Measurements from ENCODE around the gene MCM5. TPM values are rescaled to one million over a fixed set of nuclear protein-coding genes. Genes with fewer than 3 reads are reported as not detected.

Gene MCM5
- total and polyA plus RNA-seq, 2 donors = 22.2 to 24.7 TPM

DNA sequence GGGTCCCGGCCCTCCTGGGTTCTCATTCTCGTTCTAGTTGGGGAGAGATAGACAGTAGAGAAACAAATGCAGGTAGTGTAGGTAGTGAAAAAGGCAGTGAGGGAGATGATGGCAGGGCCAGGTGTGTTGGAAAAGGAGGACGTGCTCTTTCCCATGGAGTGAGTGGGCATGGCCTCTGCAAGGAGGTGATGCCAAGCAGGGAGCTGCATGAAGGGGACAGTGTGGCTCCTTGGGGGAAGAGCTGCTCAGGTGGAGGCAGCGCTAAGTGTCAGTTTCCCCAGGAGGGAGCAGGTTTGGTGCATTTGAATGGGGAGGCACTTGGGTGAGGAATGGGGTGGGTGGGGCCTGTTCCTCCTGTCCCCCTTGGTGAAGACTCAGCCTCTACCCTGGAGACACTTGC, 22.2 kb downstream of the MCM5 start:
- H3K36me3 ChIP-seq (ENCODE audit: insufficient read depth) = no peaks in the 10 kb centered on the region
- WGBS = 95% methylated on average over 4 of the region's 4 CpGs

DNA sequence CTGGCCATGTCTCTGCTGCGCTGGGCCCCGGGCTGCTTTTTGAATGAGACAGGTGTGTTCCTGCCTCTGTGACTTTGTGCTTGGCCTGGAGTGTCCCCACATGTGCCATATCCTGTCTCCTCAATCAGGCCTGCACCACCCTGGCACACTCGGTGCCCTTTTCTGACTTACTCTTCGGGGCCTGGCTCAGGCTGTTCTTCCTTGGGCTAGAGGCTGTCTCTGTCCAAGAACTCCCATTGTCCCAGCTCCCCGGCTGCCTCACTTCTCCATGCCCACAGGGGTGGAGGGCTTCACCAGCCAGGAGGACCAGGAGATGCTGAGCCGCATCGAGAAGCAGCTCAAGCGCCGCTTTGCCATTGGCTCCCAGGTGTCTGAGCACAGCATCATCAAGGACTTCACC, 23.0 kb downstream of the MCM5 start:
- H3K36me3 ChIP-seq (ENCODE audit: insufficient read depth) = no peaks in the 10 kb centered on the region

More for the DNA sequence above, 22.2 kb downstream of the MCM5 start:
- H3K4me1 ChIP-seq (ENCODE audit: insufficient read depth) = no peaks in the 10 kb centered on the region
- no peak overlapping the region for H3K4me3 ChIP-seq (ENCODE audit: low read depth, low read length)
- DNase-seq (ENCODE audit: extremely low spot score) = no peak
- no peak overlapping the region for H3K27ac ChIP-seq (ENCODE audit: low read depth)

DNA sequence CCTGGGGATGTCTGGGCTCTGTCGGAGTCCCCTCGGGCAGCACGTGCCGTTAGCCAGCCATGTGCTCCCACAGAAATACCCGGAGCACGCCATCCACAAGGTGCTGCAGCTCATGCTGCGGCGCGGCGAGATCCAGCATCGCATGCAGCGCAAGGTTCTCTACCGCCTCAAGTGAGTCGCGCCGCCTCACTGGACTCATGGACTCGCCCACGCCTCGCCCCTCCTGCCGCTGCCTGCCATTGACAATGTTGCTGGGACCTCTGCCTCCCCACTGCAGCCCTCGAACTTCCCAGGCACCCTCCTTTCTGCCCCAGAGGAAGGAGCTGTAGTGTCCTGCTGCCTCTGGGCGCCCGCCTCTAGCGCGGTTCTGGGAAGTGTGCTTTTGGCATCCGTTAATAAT, 24.1 kb downstream of the MCM5 start:
- 96% methylated on average over 26 of the region's 26 CpGs for WGBS
- no peak overlapping the region for H3K27ac ChIP-seq (ENCODE audit: low read depth)
- no peaks in the 10 kb centered on the region for H3K4me1 ChIP-seq (ENCODE audit: insufficient read depth)
- no peak for DNase-seq (ENCODE audit: extremely low spot score)
- no peaks in the 10 kb centered on the region for H3K36me3 ChIP-seq (ENCODE audit: insufficient read depth)
- no peak overlapping the region for H3K4me3 ChIP-seq (ENCODE audit: low read depth, low read length)

More for the DNA sequence above, 23.0 kb downstream of the MCM5 start:
- no peak overlapping the region for H3K4me3 ChIP-seq (ENCODE audit: low read depth, low read length)
- DNase-seq (ENCODE audit: extremely low spot score) = no peak
- no peaks in the 10 kb centered on the region for H3K4me1 ChIP-seq (ENCODE audit: insufficient read depth)
- 96% methylated on average over 9 of the region's 9 CpGs for WGBS
- no peak overlapping the region for H3K27ac ChIP-seq (ENCODE audit: low read depth)

DNA sequence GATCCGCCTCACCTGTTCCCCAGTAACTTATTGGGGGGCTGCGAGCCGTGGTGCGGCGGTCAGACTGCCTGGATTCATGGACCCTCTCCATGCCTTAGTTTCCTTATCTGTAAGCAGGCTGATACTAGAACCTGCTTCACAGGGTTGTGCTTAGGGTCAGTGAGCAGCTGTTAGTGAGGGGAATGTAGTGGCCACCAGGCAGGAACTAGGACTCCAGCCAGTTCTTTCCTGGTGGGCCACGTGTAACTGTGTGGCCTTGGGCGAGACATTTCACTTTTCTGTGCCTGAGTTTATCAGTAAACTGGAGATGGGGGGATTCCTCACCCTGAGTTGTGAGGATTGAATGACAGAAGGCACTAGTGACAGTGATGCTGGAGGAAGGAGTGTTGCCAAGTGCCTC, 24.8 kb downstream of the MCM5 start:
- no peaks in the 10 kb centered on the region for H3K36me3 ChIP-seq (ENCODE audit: insufficient read depth)
- 85% methylated on average over 7 of the region's 7 CpGs for WGBS
- H3K4me3 ChIP-seq (ENCODE audit: low read depth, low read length) = no peak overlapping the region
- no peaks in the 10 kb centered on the region for H3K4me1 ChIP-seq (ENCODE audit: insufficient read depth)
- no peak overlapping the region for H3K27ac ChIP-seq (ENCODE audit: low read depth)
- no peak for DNase-seq (ENCODE audit: extremely low spot score)

DNA sequence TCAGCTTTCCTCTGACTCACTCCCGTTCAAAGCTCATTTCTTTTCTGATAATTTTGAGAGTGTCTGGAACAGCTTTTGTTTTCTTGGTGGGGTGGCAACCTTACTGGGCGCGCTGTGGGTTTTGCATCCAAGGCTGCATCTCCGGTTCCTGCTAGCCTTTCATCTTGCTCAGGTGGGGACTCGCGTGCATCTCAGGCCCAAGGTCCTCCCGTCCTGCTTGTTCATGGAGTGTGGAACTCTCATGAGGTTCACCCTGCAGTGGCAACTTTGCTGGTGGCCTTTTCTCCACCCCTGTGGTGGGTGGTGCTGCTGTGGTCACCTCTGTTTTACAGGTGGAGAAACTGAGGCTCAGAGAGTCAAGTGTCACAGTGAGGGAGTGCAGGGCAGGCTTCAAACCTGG, 25.6 kb downstream of the MCM5 start:
- no peak for DNase-seq (ENCODE audit: extremely low spot score)
- Histone ChIP-seq H3K36me3 (ENCODE audit: insufficient read depth) (no peaks in the 10 kb centered on the region), H3K4me3 (ENCODE audit: low read depth, low read length) (no peak overlapping the region), H3K27ac (ENCODE audit: low read depth) (no peak overlapping the region), H3K4me1 (ENCODE audit: insufficient read depth) (no peaks in the 10 kb centered on the region)
- 92% methylated on average over 7 of the region's 7 CpGs for WGBS

DNA sequence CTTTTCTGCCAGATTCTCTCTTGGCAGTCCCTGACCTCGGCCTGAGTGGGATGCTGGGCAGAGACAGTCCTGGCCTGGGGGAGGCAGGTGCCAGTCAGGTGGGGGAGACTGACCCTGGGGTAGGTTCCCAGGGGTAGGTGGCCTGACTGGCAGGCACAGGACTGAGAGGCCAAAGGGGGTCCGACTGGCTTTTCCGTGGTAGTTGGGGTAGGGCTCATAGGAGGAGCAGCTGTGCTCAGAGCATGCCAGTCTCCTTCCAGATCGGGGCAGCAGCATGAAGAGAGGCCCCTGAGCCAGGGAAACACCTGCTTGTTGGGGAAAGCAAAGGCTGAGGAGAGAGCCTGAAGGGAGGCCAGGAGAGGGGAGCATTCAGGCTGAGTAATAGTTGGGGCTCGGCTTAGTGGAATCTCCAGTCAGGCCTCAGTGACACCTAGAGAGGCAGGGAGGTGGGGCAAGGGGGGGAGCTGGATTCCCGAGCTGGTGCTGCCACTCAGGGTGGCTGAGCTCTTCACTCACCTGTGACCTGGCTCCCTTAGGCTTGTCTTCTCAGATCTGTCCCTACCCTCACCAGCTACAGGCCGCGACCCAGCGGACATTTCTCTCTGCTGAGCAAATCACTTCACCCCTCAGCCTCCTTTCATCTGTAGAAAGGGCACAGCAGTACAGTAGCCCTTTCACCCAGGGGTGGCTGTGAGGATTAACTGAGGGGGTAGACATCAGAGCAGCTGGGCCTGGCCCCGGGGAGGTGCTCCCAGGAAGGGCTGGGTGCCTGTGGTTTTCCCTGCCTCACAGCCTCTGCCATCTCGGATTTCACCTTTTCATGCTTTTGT, 26.2 kb downstream of the MCM5 start:
- H3K36me3 ChIP-seq (ENCODE audit: insufficient read depth) = no peaks in the 10 kb centered on the region
- 78% methylated on average over 11 of the region's 11 CpGs for WGBS
- H3K27ac ChIP-seq (ENCODE audit: low read depth) = no peak overlapping the region
- H3K4me1 ChIP-seq (ENCODE audit: insufficient read depth) = no peaks in the 10 kb centered on the region
- no peak for DNase-seq (ENCODE audit: extremely low spot score)
- H3K4me3 ChIP-seq (ENCODE audit: low read depth, low read length) = no peak overlapping the region

DNA sequence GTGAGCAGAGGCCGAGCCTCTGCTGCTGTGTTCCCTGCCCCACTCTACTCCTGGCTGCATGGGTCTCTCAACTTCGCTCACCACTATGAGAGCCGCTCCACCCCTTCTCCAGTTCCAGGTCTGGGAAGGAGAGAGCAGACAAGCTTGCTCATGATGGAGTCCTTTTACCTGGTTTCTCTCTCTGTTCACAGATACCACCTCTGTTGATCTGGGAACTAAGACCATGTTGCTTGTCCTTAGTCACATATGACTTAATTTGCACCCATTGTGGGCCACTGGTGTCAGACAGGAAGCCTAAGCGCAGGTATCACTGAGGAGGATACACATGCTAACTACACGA, 26.8 kb downstream of the MCM5 start:
- no peak overlapping the region for H3K27ac ChIP-seq (ENCODE audit: low read depth)
- DNase-seq (ENCODE audit: extremely low spot score) = no peak
- no peaks in the 10 kb centered on the region for H3K4me1 ChIP-seq (ENCODE audit: insufficient read depth)
- H3K4me3 ChIP-seq (ENCODE audit: low read depth, low read length) = no peak overlapping the region
- WGBS = 87% methylated on average over 5 of the region's 5 CpGs
- H3K36me3 ChIP-seq (ENCODE audit: insufficient read depth) = no peaks in the 10 kb centered on the region

DNA sequence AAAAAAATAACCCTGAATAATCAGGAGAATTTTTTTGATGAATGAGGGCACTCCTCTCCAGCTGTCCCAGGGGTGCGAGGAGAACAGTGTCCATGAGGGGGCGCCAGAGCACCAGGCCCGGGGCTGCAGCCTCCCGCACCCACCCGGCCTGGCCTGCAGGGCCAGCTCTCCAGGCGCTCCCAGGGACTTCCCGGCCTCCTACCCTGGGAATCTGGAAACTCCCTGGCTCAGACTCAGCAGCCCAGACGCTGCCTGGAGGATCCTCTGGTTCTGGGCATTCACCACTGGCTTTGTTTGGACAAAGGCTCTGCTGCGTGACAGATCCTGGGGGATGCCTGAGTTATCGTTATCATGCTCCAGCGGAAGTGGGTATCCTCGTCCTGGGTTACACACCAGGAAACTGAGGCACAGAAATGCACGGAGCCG, 31.0 kb downstream of the MCM5 start:
- Histone ChIP-seq H3K36me3 (ENCODE audit: insufficient read depth) (no peaks in the 10 kb centered on the region), H3K4me3 (ENCODE audit: low read depth, low read length) (no peak overlapping the region), H3K4me1 (ENCODE audit: insufficient read depth) (no peaks in the 10 kb centered on the region), H3K27ac (ENCODE audit: low read depth) (no peak overlapping the region)
- DNase-seq (ENCODE audit: extremely low spot score) = peak; percentile 32
- WGBS = 10% methylated on average over 14 of the region's 14 CpGs

DNA sequence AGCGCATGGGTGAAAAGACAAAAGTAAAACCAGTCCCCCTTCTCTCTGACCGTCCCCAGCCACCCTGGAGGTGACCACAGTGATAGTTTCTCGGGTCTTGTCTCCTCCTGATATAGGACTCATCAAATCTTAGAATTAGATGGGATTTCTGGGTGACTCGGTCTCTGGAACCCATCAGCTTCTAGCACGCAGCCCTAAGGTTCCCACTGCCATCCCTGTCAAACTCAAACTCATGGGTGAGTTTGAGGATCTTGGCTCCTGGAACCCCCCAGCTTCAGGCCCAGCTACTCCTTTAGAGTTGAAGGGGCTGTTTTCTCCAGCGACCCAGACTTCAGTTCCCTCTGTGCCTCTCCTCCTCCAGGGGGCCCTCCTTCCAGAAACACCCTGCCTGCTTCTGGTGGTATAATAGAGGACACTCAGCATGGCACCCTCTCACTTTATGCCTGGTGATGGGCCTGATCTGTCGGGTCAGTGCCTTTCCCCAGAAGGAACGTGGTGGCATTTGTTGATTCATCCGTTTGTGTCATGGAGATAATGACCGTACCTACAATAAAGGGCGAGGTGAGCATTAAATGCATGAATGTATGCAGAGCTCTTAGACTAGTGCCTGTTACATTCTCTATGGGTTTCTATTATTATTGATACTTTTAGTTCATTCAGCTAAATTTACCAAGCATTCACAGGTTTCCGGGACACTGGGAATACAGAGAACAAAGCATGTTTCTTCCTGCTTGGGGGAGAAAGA, 31.7 kb downstream of the MCM5 start:
- Histone ChIP-seq H3K4me3 (ENCODE audit: low read depth, low read length) (no peak overlapping the region), H3K36me3 (ENCODE audit: insufficient read depth) (no peaks in the 10 kb centered on the region), H3K4me1 (ENCODE audit: insufficient read depth) (no peaks in the 10 kb centered on the region), H3K27ac (ENCODE audit: low read depth) (no peak overlapping the region)
- 91% methylated on average over 12 of the region's 12 CpGs for WGBS
- DNase-seq (ENCODE audit: extremely low spot score) = no peak

DNA sequence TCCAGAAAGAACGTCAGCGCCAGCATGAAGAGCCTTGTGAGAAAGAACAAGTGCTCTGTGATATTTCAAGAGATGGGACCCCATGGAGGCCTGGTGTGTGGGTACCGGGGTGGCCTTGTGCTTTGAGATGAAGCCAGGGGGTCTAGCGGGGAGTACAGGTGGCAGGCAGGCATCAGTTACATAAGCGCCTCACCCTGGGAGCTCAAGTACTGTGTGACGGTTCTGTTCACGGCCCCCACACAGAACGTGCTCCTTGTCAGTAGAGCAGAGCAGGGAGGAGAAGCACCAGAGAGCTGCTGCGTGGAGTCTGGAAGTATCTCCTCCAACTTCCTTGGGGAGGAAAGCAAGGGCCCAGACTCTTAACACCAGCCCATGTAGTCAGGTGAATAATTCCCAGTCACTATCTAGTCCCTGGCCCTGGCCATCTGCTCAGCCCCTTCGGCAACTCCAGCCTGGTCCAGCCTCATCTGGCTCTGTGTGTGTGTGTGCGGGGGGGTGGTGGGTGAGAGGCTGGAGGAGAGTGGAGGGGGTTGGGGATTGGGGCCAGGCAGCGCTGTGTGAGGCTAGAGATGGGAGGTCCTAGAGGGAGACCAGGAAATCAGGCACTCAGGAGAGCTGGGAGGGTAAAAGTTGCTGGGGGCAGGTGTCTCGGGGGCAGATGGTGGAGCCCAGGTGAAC, 32.4 kb downstream of the MCM5 start:
- H3K4me3 ChIP-seq (ENCODE audit: low read depth, low read length) = no peak overlapping the region
- 96% methylated on average over 13 of the region's 13 CpGs for WGBS
- no peak for DNase-seq (ENCODE audit: extremely low spot score)
- H3K4me1 ChIP-seq (ENCODE audit: insufficient read depth) = no peaks in the 10 kb centered on the region
- H3K36me3 ChIP-seq (ENCODE audit: insufficient read depth) = no peaks in the 10 kb centered on the region
- no peak overlapping the region for H3K27ac ChIP-seq (ENCODE audit: low read depth)

DNA sequence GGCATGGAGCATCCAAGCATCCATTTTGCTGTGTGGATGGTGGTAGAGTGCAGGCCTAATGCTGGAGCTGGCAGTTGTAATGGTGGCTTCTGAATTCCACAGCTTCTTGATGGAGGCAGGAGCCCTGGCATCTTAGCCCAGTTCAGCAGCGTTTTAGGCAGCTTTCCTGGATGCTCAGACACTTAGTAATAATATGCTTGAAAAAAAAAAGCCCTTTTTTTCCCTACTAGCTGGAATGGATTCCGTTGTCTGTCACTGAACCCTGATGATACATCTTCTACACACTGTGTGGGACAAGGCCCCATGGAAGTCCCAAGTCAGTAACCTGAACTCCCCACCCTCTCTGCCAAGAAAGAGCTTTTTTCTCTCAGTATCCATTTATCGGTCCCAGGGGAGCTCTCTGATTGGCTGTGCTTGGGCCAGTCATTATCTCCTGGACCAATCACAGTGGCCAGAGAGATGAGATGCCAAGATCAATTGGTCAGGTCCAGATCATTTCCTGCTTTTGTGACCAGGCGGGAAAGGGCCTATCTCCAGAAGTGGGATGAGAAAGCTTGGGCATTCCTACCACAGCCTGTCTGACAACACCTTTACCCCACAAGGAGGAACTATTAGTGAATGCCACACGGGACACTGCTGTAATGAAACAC, 34.2 kb downstream of the MCM5 start:
- WGBS = 96% methylated on average over 5 of the region's 5 CpGs
- Histone ChIP-seq H3K36me3 (ENCODE audit: insufficient read depth) (no peaks in the 10 kb centered on the region), H3K4me3 (ENCODE audit: low read depth, low read length) (no peak overlapping the region), H3K4me1 (ENCODE audit: insufficient read depth) (no peaks in the 10 kb centered on the region), H3K27ac (ENCODE audit: low read depth) (no peak overlapping the region)
- no peak for DNase-seq (ENCODE audit: extremely low spot score)

DNA sequence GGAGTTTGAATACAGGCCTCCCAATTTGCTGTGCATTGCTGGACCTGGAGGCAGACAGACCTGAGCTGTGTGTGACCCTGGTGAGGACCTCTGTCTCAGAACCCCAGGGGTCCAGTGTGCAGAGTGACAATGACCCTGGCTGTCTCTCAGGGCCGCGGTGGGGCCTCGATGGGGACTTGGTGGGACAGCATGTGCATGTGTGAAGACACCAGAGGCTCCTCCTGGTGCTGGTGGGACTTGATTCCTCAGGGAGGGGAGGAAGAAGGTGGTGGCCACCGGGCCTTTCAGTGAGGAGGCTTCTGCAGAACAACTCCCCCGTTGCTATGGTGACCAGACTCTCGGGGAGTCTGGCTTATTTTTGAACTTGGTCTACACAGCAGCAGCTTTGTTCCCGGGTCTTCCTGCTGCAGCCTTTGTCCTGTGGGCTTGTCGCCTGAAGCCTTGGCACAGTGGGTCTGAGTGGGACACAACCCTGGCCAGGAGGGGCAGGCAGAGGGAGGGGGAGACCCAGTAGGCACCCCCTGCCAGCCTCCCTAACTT, 35.3 kb downstream of the MCM5 start:
- WGBS = 84% methylated on average over 8 of the region's 8 CpGs

DNA sequence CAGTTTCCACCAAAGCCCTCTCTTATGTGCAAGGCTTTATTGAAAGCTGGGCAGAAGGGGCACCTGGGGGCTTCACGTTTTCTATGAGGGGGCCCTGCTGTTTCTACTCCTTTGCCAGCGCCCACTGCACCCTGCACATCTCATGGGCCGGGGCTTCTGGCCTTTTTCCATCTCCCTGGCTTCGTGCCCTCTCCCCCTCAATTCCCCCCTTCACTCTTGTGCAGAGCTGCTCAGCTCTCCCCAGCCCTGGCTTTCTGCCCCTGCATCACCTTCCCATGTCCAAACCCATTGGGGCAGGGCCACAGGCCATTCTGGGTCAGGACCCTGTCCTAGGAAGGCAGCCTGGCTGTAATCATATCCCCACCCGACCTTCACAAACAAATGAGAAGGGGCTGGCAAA, 36.5 kb downstream of the MCM5 start:
- Histone ChIP-seq H3K27ac (ENCODE audit: low read depth) (no peak overlapping the region), H3K4me3 (ENCODE audit: low read depth, low read length) (no peak overlapping the region), H3K4me1 (ENCODE audit: insufficient read depth) (no peaks in the 10 kb centered on the region), H3K36me3 (ENCODE audit: insufficient read depth) (no peaks in the 10 kb centered on the region)
- no peak for DNase-seq (ENCODE audit: extremely low spot score)
- 68% methylated on average over 5 of the region's 5 CpGs for WGBS

More for the DNA sequence above, 35.3 kb downstream of the MCM5 start:
- no peak for DNase-seq (ENCODE audit: extremely low spot score)
- Histone ChIP-seq H3K4me1 (ENCODE audit: insufficient read depth) (no peaks in the 10 kb centered on the region), H3K27ac (ENCODE audit: low read depth) (no peak overlapping the region), H3K4me3 (ENCODE audit: low read depth, low read length) (no peak overlapping the region), H3K36me3 (ENCODE audit: insufficient read depth) (no peaks in the 10 kb centered on the region)

All from urinary bladder (tissue), 4 donors.